ENCODE measurements around the gene EFHC2.

The EFHC2 gene

DNA sequence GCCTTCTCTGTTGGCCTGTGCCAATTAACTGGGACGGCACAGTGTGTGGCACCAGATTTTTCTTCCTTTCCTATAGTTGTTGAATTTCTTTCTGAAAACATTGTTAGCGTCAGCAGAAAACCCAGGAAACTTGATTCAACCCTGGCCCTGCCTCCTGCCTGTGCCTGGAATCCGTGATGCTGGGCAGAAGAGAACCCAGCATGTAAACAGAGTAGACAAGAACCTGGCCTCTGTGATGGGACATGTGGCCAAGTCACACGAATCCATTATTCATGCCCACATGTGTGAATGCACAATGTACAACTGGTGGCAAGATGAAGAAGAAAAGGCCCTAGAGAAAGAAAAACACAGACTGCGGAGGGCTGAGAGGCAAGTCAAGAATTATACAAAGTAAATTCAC is 111.4 kb downstream of the EFHC2 start:
- in situ Hi-C loops (cut with HindIII; ENCODE audit: low sequenced_read_pairs), result no loop called here
- DNase-seq (ENCODE audit: low read depth), result no peak
- TF ChIP-seq, protein P1, sequence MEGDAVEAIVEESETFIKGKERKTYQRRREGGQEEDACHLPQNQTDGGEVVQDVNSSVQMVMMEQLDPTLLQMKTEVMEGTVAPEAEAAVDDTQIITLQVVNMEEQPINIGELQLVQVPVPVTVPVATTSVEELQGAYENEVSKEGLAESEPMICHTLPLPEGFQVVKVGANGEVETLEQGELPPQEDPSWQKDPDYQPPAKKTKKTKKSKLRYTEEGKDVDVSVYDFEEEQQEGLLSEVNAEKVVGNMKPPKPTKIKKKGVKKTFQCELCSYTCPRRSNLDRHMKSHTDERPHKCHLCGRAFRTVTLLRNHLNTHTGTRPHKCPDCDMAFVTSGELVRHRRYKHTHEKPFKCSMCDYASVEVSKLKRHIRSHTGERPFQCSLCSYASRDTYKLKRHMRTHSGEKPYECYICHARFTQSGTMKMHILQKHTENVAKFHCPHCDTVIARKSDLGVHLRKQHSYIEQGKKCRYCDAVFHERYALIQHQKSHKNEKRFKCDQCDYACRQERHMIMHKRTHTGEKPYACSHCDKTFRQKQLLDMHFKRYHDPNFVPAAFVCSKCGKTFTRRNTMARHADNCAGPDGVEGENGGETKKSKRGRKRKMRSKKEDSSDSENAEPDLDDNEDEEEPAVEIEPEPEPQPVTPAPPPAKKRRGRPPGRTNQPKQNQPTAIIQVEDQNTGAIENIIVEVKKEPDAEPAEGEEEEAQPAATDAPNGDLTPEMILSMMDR (IDR thresholded peaks at IDR 0.05; ENCODE audit: low read depth, low read length, missing control alignments), result no peak
- H3K4me3 ChIP-seq (ENCODE audit: low read depth, low read length), result no peak overlapping the region

DNA sequence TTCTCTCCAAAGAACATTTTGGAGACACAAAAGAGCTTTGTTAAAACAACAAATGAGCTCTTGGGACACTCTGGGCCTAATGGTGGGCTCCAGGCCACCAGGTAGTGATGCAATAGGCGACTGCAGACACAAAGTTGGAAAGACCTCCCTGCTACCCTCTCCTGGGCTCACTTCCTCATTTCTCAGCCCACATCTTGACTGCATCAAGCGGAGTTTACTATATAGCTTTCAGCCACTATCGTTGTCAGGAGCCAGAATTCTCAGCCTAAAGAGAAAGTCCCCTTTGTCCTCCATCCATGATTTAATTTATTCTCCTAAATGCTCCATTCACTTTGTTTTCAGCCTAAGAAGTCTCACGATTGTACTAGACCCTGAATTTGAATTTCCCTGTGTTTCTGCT is 114.9 kb downstream of the EFHC2 start:
- in situ Hi-C loops (cut with HindIII; ENCODE audit: low sequenced_read_pairs), result no loop called here
- TF ChIP-seq, protein P1 (IDR thresholded peaks at IDR 0.05; ENCODE audit: low read depth, low read length, missing control alignments), result no peak
- DNase-seq (ENCODE audit: low read depth), result no peak
- no peak overlapping the region for H3K4me3 ChIP-seq (ENCODE audit: low read depth, low read length)

DNA sequence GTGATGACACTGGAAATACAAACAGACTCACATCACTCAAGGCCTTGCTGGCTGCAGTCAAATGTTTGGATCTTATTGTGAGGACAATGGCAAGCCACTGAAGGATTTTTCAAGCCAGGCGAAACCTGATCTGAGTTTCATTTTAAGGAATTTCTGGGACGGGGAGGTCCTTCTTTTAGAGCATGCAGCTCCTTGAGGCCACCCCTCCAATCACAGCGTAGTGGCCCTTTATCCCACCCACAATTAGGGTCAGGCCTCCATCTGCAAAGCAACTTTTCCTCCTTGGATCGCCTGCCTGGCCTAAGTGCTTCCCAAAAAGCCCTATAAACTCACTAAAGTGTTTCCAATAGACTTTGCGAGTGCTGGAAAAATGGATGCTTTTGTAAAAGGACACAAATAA is 115.5 kb downstream of the EFHC2 start:
- TF ChIP-seq, protein P1 (IDR thresholded peaks at IDR 0.05; ENCODE audit: low read depth, low read length, missing control alignments), result no peak
- in situ Hi-C loops (cut with HindIII; ENCODE audit: low sequenced_read_pairs), result no loop called here
- no peak for DNase-seq (ENCODE audit: low read depth)
- no peak overlapping the region for H3K4me3 ChIP-seq (ENCODE audit: low read depth, low read length)

DNA sequence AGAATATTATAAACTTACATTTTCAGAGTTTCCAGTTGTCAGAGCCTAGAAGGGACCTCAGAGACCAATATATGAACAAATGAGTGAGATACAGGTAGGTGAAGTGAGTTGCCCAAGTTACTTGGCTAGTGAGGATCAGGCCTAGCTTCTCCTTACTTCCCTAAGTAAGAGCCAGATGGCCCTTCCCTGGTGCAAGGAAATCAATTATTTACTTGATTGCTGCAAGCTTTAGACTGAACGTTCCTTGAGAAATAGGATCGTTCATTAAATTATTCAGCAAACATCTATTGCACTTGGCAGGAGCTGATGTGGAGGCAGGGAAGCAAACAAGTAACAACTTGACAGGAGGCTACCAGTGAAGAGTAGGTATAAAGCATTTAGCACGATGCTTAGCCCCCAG is 117.8 kb downstream of the EFHC2 start:
- in situ Hi-C loops (cut with HindIII; ENCODE audit: low sequenced_read_pairs), result no loop called here
- no peak for DNase-seq (ENCODE audit: low read depth)

DNA sequence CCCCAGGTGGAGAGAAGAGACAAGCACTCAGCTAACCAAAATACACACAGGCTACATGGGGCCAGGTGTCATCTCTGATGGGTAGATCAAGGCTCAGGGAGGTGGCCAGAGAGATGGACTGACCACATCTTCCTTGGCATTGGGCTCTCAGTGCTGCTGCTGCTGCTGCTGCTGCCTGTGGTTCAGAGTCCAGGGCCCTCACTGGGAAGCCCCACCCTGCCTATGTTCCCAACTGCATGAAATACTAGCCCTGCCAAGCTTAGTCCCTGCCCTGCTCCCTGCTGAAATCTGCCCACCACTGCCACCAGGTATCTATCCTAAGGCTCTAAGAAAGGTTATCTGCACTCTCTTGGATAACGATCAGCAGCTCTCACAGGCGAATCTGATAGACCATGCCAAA is 118.7 kb downstream of the EFHC2 start:
- in situ Hi-C loops (cut with HindIII; ENCODE audit: low sequenced_read_pairs), result no loop called here

More for the DNA sequence above, 117.8 kb downstream of the EFHC2 start:
- H3K4me3 ChIP-seq (ENCODE audit: low read depth, low read length), result no peak overlapping the region
- TF ChIP-seq, protein P1 (IDR thresholded peaks at IDR 0.05; ENCODE audit: low read depth, low read length, missing control alignments), result no peak

DNA sequence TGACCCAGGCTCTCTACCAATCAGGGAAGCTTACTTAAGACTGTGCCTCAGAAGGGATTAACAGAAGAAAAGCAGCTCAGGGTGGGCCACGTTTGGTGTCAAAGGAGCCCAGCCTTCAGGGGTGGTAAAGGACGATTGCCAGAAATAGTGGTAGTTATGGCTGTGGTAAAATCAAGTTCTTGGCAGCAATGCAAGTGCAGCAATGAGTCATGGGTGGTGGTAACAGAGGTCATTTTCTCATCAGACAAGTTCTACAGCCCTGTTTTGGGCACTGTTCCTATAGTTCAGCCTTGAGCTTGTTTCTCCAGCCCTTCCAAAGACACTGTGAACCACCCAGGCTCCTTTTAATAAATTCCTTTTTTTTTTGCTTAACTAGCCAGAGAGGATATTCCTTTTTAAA is 120.3 kb downstream of the EFHC2 start:
- peak; percentile 59 for DNase-seq (ENCODE audit: low read depth)
- in situ Hi-C loops (cut with HindIII; ENCODE audit: low sequenced_read_pairs), result no loop called here
- H3K4me3 ChIP-seq (ENCODE audit: low read depth, low read length), result no peak overlapping the region
- TF ChIP-seq, protein P1 (IDR thresholded peaks at IDR 0.05; ENCODE audit: low read depth, low read length, missing control alignments), result no peak

More for the DNA sequence above, 118.7 kb downstream of the EFHC2 start:
- no peak overlapping the region for H3K4me3 ChIP-seq (ENCODE audit: low read depth, low read length)
- no peak for DNase-seq (ENCODE audit: low read depth)
- TF ChIP-seq, protein P1 (IDR thresholded peaks at IDR 0.05; ENCODE audit: low read depth, low read length, missing control alignments), result no peak

DNA sequence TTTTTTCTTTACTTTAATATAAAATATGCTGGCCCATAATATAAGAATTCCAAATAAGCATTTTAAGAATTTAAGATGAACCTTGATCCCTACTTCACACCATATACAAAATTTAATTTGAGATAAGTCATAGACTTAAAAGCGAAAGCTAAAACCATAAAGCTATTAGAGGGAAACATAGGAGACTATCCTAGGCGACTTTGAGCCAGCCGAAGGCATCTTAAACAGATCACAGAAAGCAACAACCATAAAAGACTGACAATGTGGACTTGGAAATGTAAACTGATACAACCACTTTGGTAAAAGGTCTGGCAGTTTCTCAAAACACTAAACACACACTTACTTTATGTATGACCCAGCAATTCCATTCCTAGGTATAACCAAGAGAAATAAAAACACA is 125.0 kb downstream of the EFHC2 start:
- TF ChIP-seq, protein P1 (IDR thresholded peaks at IDR 0.05; ENCODE audit: low read depth, low read length, missing control alignments), result no peak
- no peak overlapping the region for H3K4me3 ChIP-seq (ENCODE audit: low read depth, low read length)
- in situ Hi-C loops (cut with HindIII; ENCODE audit: low sequenced_read_pairs), result no loop called here
- no peak for DNase-seq (ENCODE audit: low read depth)
